Uterus (tissue), 4 donors: ENCODE measurements around the gene MEX3D. TPM values are rescaled to one million over a fixed set of nuclear protein-coding genes. Genes with fewer than 3 reads are reported as not detected.

ENCODE experiments used
- DNase-seq, 2 donors: peaks; one replicate each; pipeline ENCODE4 v3.0.0-alpha.2; 2019 to 2020
- H3K27ac ChIP-seq, 2 donors: fragments of 200-600 bp; sonication (generic); 1 replicate in 1 of 2; 2 replicates in 1 of 2; pipeline ENCODE4 v1.5.1; 2016 to 2018
- H3K27me3 ChIP-seq, 2 donors: fragments of 200-600 bp; sonication (generic); one replicate each; pipeline ENCODE4 v1.5.1; 2018 to 2019; ENCODE audit warnings: control low read depth in 1 of 2
- H3K36me3 ChIP-seq, 2 donors: fragments of 200-600 bp; sonication (generic); one replicate each; pipeline ENCODE4 v1.5.1; 2019; ENCODE audit warnings: control low read depth in 1 of 2
- H3K4me1 ChIP-seq, 2 donors: fragments of 200-600 bp; sonication (generic); one replicate each; pipeline ENCODE4 v1.5.1; 2018 to 2019; ENCODE audit warnings: control low read depth in 1 of 2
- H3K4me3 ChIP-seq, 2 donors: fragments of 200-600 bp; sonication (generic); 1 replicate in 1 of 2; 2 replicates in 1 of 2; pipeline ENCODE4 v1.5.1; 2018 to 2019; ENCODE audit warnings: mild to moderate bottlenecking in 1 of 2
- H3K9me3 ChIP-seq, 2 donors: fragments of 200-600 bp; sonication (generic); one replicate each; pipeline ENCODE4 v1.5.1; 2019; ENCODE audit warnings: control low read depth in 1 of 2
- CTCF ChIP-seq, 4 experiments: fragments of 200-600 bp in 2 of 4; fragments of 450-650 bp in 2 of 4; sonication (generic) in 2 of 4; IDR thresholded peaks; one replicate each; pipeline ENCODE4 v1.5.1; 2016 to 2019; ENCODE audit warnings: antibody characterized with exemption in 4 of 4, mild to moderate bottlenecking in 2 of 4, moderate library complexity in 1 of 4
- POLR2A ChIP-seq, 2 donors: fragments of 450-650 bp; IDR thresholded peaks; one replicate each; pipeline ENCODE4 v1.6.1; 2016; ENCODE audit warnings: antibody characterized with exemption in 2 of 2, mild to moderate bottlenecking in 1 of 2, moderate library complexity in 1 of 2
- intact Hi-C: fragments of 100-400 bp; cut with DNase I; formaldehyde crosslinking; loops from one replicate; pipeline ENCODE4 v1.15.1; 2023; ENCODE audit warnings: low total_unique reads
- total RNA-seq, 4 donors: library from RNA; depleted of rRNA in 3 of 4; stranded (reverse); fragments of >200 nt in 3 of 4; gene quantifications; one replicate each; pipeline versions ENCODE4 v1.1.0 to v1.2.4, GENCODE V29; 2014 to 2023
- donor health status: DM: yes; HTN: yes; CAD: no.

The MEX3D gene
- total RNA-seq, 4 donors from 2014 or later = 4.4 to 34.8 (median 23.2) TPM

DNA sequence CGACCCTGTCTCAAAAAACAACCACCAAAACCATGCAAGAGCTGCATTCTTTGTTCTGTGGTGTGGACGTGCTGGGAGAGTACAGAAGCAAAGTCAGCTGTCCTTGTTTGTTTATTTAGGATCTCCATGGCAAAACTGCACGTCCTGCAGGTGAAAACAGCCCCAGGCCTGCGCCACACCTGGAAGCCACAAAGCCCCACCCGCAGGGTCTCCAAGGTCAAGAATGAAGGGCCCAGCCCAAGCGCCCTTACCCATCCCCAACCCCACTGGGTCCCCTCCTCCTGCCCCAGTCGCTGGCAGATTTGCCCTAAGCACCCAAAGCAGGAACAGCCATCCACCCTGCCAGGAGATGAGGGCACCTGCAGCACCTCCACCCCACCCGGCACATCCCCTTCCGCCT is 14.1 kb upstream of the MEX3D start:
- peaks cover 0 to 5% of the 10 kb centered on the region in 2 donors for H3K4me1 ChIP-seq

GRCh38 chr19:1580957-1581356 is 12.8 kb upstream of the MEX3D start:
- Histone ChIP-seq H3K27me3 (no peaks in the 10 kb centered on the region), H3K27ac (no peak overlapping the region), H3K36me3 (no peaks in the 10 kb centered on the region), H3K4me1 (peaks cover 0 to 5% of the 10 kb centered on the region in 2 donors), H3K4me3 (no peak overlapping the region), H3K9me3 (no peaks in the 10 kb centered on the region)
- intact Hi-C loops = no loop called here
- no peak for DNase-seq
- no peak for TF ChIP-seq POLR2A (IDR thresholded peaks at IDR 0.05)

More for the DNA sequence above, 14.1 kb upstream of the MEX3D start:
- H3K36me3 ChIP-seq = no peaks in the 10 kb centered on the region
- no peak for DNase-seq
- intact Hi-C loops = no loop called here
- no peak overlapping the region for H3K4me3 ChIP-seq
- H3K9me3 ChIP-seq = no peaks in the 10 kb centered on the region
- H3K27ac ChIP-seq = no peak overlapping the region
- H3K27me3 ChIP-seq = no peaks in the 10 kb centered on the region
- TF ChIP-seq POLR2A (IDR thresholded peaks at IDR 0.05) (no peak), CTCF (IDR thresholded peaks at IDR 0.05) (no peak)

DNA sequence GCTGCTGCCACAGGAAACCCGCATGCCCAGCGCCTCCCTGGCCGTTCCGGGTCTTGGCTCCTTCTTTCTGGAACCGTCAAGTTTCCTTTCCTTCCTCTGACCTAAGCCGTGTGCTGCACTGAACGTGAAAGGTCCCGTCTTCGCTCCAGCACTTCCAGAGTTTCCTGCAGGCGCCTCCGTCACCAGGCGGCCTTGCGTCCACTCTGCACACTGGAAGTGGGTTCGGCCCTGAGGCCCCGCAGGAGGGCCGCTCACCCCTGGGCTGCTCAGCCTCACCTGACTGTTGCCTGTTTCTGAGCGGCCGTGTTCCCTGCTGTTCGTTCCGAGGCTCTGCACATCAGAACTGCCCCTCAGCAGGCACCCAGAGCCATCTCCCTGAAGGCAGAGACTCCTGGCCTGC is 12.3 kb upstream of the MEX3D start:
- no peaks in the 10 kb centered on the region for H3K36me3 ChIP-seq
- no peak overlapping the region for H3K27ac ChIP-seq
- no peaks in the 10 kb centered on the region for H3K9me3 ChIP-seq
- no peak for TF ChIP-seq POLR2A (IDR thresholded peaks at IDR 0.05)
- TF ChIP-seq CTCF (IDR thresholded peaks at IDR 0.05) = no peak
- peaks cover 0 to 5% of the 10 kb centered on the region in 2 donors for H3K4me1 ChIP-seq
- H3K4me3 ChIP-seq = no peak overlapping the region
- no peaks in the 10 kb centered on the region for H3K27me3 ChIP-seq
- no peak for DNase-seq
- intact Hi-C loops = no loop called here

- no peaks in the 10 kb centered on the region for H3K9me3 ChIP-seq
- no peak for DNase-seq
- no peak overlapping the region for H3K4me3 ChIP-seq
- H3K36me3 ChIP-seq = no peaks in the 10 kb centered on the region
- no peak overlapping the region for H3K27ac ChIP-seq
- no peaks in the 10 kb centered on the region for H3K27me3 ChIP-seq
- intact Hi-C loops = no loop called here
- TF ChIP-seq CTCF (IDR thresholded peaks at IDR 0.05) (no peak), POLR2A (IDR thresholded peaks at IDR 0.05) (no peak)
- no peaks in the 10 kb centered on the region for H3K4me1 ChIP-seq
These were observed 11.1 kb upstream of the MEX3D start for GRCh38 chr19:1579222-1579621.

DNA sequence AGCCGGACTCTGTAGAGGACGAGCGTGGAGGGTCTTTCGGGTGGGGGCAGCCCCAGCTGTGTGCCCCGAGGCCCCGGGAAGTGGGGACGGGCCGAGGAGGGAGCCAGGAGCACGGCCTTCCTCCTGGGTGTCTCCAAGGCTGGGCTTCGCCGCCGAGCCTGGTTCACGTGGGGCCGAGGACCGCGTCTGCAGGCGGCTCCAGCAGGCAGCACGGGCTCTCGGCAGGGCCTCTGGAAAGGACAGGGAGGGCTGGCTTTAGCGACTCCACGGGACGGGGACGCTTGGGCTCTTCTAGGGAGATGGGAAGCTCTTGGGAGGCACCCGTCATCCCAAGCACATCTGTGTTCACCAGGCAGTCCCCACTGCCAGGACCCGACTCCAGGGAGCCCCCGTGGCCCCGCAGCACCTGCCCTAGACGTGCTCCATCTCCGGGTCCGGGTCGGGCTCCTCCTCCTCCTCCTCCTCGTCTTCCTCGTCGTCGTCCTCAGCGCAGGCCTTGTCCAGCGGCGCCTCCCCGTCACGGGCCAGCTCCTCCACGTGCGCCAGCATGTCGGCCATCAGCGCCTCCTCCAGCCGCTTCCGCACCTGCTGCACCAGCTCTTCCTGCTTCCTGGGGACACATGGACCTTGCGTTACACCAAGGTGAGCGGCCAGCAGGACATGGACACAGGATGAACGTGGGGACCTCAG is 9.9 kb upstream of the MEX3D start:
- H3K4me3 ChIP-seq = no peak overlapping the region

More for the DNA sequence above, 9.9 kb upstream of the MEX3D start:
- intact Hi-C loops = no loop called here
- no peaks in the 10 kb centered on the region for H3K27me3 ChIP-seq
- no peak overlapping the region for H3K27ac ChIP-seq
- H3K36me3 ChIP-seq = no peaks in the 10 kb centered on the region
- H3K4me1 ChIP-seq = no peaks in the 10 kb centered on the region
- no peaks in the 10 kb centered on the region for H3K9me3 ChIP-seq
- no peak for DNase-seq
- no peak for TF ChIP-seq CTCF (IDR thresholded peaks at IDR 0.05)
- TF ChIP-seq POLR2A (IDR thresholded peaks at IDR 0.05) = no peak
